Measurements from ENCODE around the gene R3HCC1L.

GRCh38 chr10:98269435-98269912 is 135.0 kb downstream of the R3HCC1L start:
- TF ChIP-seq CTCF (IDR thresholded peaks at IDR 0.05; ENCODE audit: low read depth, low read length, poor library complexity, severe bottlenecking) (no peak), EZH2phosphoT487 (IDR thresholded peaks at IDR 0.05; ENCODE audit: borderline replicate concordance, low read length) (no peak)

Measured in DOHH2 (cell line).